T-helper 1 cell treated with Interleukin-12 subunit alpha and Interleukin-12 subunit beta and Interleukin-4 antibody, amounts not matched to agents 30 μg/mL and 1 μg/mL, for 36 hours (primary cell): ENCODE data around the gene KLHL40.
"Not testable (repeated sequence)": the region's sequence is repeated elsewhere in the genome, so short reads cannot be mapped to it uniquely, and the experiment has no call there.

Experiments used
- H3K27ac Mint-ChIP-seq: one replicate; pipeline ENCODE4 v1.8.0; 2021; ENCODE audit warnings: mild to moderate bottlenecking, mixed read lengths
- H3K27me3 Mint-ChIP-seq: one replicate; pipeline ENCODE4 v1.8.0; 2021; ENCODE audit warnings: low read depth, mixed read lengths
- H3K36me3 Mint-ChIP-seq: one replicate; pipeline ENCODE4 v1.8.0; 2021; ENCODE audit warnings: low read depth, mixed read lengths
- H3K4me1 Mint-ChIP-seq: one replicate; pipeline ENCODE4 v1.8.0; 2021; ENCODE audit warnings: low read depth, mixed read lengths
- H3K4me3 Mint-ChIP-seq: one replicate; pipeline ENCODE4 v1.8.0; 2021; ENCODE audit warnings: mild to moderate bottlenecking, moderate library complexity, mixed read lengths
- H3K9me3 Mint-ChIP-seq: one replicate; pipeline ENCODE4 v1.8.0; 2021; ENCODE audit warnings: mixed read lengths

The KLHL40 gene

DNA sequence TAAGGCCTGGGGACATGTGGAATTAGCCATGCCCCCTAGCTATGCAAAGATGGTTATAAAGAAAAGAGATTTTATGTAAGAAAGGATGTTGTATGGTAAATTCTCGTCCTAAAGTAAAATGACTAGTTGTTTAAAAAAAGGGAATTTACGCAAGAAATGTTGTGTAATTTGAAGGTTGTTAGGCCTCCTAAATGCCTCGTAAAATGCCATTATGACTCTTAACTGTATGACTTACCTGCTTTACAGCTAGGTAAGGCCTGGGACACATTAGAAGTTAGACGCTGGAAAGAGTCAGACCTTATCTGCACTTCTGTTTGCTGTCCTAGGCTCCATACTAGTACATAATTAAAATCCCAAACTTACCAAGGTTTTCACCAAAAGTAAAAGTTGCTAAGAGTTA is 34.8 kb downstream of the KLHL40 start:
- peaks cover 10% of the 10 kb centered on the region for H3K27me3 Mint-ChIP-seq
- H3K4me1 Mint-ChIP-seq: no peaks in the 10 kb centered on the region
- no peak overlapping the region for H3K27ac Mint-ChIP-seq
- H3K4me3 Mint-ChIP-seq: no peak overlapping the region
- no peaks in the 10 kb centered on the region for H3K36me3 Mint-ChIP-seq
- no peaks in the 10 kb centered on the region for H3K9me3 Mint-ChIP-seq

DNA sequence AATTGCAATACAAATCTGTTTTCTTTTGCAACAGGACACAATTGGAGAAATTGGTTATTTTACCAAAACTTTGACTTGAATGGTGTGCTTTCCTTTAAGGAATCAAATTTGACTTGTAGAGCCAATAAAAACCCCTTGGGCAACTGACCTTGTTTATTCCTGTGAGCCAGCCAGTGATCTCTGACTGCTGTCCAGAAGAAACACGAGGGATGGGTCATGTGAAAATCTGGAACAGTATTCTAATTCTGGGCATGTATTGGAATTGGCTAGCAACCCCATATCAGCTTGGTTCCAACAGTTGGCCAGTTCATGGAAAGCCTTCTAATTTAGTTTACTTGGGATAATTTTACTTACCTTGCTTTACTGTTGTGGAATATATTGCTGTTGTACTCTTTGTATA is 36.4 kb downstream of the KLHL40 start:
- Mint-ChIP-seq H3K4me1 (no peaks in the 10 kb centered on the region), H3K36me3 (no peaks in the 10 kb centered on the region), H3K27ac (no peak overlapping the region), H3K4me3 (no peak overlapping the region), H3K27me3 (peaks cover 15% of the 10 kb centered on the region), H3K9me3 (no peaks in the 10 kb centered on the region)

GRCh38 chr3:42722442-42722841 is 37.1 kb downstream of the KLHL40 start:
- H3K4me3 Mint-ChIP-seq, H3K36me3 Mint-ChIP-seq, H3K9me3 Mint-ChIP-seq, H3K4me1 Mint-ChIP-seq, H3K27ac Mint-ChIP-seq: not testable (repeated sequence)
- peaks cover 17% of the 10 kb centered on the region for H3K27me3 Mint-ChIP-seq

DNA sequence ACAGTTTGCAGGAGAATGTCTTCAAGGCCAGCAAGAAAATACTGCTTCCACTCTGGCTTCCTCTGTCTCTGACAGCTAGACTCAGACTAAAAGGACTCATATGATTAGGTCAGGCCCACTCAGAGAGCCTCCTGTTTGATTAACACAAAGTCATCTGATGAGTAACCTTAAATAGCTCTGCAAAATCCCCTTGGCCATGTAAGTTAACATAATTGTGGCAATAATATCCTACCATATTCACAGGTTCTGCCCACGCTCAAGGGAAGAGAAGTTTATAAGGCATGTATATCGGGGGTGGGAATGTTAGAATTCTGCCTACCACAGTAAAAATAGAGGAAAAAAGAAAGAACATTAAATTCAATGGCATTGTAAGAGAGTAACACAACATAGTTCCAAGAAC is 37.9 kb downstream of the KLHL40 start:
- Mint-ChIP-seq H3K36me3 (no peaks in the 10 kb centered on the region), H3K4me3 (no peak overlapping the region), H3K4me1 (no peaks in the 10 kb centered on the region), H3K27me3 (peaks cover 19% of the 10 kb centered on the region), H3K27ac (no peak overlapping the region), H3K9me3 (no peaks in the 10 kb centered on the region)

DNA sequence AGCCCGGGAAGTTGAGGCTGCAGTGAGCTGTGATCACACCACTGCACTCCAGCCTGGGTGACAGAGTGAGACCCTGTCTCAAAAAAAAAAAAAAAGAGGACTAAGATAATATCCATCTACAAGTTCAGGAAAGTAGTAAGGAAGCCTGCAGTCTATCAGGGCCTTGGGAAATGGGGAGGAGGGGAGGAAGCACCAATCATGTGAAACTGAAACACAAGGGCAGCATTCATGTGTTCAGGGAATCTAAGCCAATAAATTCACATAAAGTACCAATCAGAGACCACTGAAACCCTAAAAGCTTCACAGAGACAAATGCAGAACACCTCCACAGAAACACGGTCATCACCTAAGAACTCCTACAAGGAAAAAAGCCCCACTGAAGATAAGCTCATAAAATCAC is 40.1 kb downstream of the KLHL40 start:
- Mint-ChIP-seq H3K9me3 (no peaks in the 10 kb centered on the region), H3K4me3 (no peak overlapping the region), H3K36me3 (no peaks in the 10 kb centered on the region), H3K27ac (no peak overlapping the region), H3K27me3 (peaks cover 19% of the 10 kb centered on the region), H3K4me1 (no peaks in the 10 kb centered on the region)

DNA sequence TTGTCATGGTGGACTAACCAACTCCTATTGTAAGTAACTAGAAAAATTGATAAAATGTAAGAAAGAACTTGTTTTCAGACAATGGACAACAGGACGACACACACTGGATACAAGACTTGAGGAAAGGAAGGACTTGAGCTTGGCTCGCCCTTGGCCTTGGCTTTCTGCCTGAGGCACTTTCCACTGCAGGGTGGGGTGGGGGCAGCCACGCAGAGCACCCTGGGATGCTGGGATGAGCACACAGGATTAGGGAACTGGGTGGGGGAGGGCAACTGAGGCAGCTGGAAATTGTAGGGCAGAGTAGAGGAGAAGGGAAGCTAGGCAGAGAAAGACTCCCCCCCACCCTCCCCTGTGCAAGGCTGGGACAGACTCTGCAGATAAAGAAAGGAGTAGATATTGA is 42.7 kb downstream of the KLHL40 start:
- no peak overlapping the region for H3K27ac Mint-ChIP-seq
- H3K27me3 Mint-ChIP-seq: peaks cover 17% of the 10 kb centered on the region
- no peak overlapping the region for H3K4me3 Mint-ChIP-seq
- no peaks in the 10 kb centered on the region for H3K9me3 Mint-ChIP-seq
- H3K36me3 Mint-ChIP-seq: no peaks in the 10 kb centered on the region
- no peaks in the 10 kb centered on the region for H3K4me1 Mint-ChIP-seq

DNA sequence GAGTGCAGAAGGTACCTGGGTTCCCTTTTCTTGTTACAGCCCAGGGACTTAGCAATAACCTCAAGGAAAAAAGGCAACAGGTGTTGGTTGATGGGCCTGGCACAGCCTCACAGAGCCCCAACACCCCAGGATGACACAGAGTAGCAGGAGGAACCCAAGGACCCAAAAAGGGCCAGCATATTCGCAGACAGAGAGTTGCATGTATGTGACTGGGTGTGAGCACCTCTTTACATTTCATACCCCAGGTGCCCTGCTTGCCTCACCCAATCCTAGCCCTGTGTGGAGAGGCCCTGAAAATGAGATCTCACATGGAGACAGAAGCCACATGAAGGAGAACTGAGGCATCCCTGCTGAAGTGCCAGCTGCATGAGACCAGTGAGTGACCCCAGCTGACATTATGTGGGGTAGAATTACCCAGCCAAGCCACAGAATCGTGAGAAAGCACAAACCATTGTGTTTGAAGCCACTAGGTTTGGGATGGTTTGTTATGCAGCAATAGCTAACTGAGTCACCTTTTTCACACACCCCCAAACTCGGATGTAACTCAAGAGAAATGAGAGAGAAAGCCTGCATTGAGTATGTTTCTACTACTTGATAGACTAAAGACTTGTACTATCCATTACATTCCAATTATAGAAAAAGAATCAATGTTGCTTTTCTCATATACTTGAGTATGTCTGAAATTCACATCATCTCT is 43.5 kb downstream of the KLHL40 start:
- H3K36me3 Mint-ChIP-seq: no peaks in the 10 kb centered on the region
- H3K9me3 Mint-ChIP-seq: no peaks in the 10 kb centered on the region
- H3K4me3 Mint-ChIP-seq: no peak overlapping the region
- peaks cover 15% of the 10 kb centered on the region for H3K27me3 Mint-ChIP-seq
- H3K27ac Mint-ChIP-seq: no peak overlapping the region
- H3K4me1 Mint-ChIP-seq: no peaks in the 10 kb centered on the region

DNA sequence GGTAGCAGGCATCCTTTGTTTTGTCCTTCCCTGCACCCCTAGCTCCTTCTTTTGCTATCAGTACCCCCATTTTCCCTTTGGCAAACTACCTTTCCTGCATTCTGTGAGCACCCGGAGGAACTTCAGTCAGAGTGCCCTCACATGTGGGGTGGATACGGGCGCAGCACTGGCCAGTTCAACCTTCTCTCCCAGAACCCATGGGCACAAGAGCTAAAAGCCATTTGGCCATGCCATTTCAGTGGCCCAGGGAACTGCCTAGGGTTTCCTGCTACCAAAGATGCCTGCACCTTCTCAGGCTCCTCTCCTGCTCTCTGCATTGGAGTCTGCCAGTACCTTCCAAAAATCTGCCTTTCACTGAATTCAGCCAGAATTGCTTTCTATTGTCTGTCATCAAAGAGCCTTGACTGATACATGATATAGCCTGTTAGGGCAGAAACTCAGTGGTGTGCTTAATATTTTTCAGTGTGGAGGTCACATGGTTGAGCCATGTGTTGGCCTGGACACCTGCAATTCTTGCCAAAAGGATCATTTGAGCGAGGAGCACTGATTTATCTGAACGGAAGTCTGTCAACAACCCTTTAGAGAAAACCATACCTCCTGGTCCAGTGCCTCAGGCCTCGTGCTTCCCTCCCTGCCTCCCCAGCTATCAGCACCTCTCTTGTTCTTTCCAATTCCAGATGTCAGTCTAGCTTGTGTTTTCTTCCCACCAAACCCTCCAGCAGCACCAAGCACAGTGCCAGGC is 44.2 kb downstream of the KLHL40 start:
- no peaks in the 10 kb centered on the region for H3K36me3 Mint-ChIP-seq

DNA sequence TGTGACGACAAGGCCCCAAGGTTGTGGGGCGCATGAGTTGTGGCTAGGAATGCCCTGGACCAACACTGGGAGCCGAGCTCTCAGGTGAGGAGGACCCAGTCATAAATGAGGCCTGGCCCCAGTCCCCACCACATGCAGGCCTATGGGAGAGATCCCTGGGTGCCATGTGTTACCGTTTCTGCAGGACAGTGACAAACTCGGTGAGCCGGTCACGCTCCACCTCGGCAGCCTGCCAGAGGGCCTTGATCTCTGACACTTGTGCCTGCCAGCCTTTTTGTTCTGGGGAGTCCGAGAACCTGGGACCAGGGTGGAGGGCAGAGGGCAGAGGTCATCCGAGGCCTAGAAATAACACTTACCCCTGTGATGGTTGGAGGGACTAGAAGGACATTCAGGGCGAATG is 45.0 kb downstream of the KLHL40 start:
- H3K27ac Mint-ChIP-seq: no peak overlapping the region

More for the DNA sequence above, 44.2 kb downstream of the KLHL40 start:
- Mint-ChIP-seq H3K4me1 (no peaks in the 10 kb centered on the region), H3K27me3 (peaks cover 10% of the 10 kb centered on the region), H3K27ac (no peak overlapping the region), H3K9me3 (no peaks in the 10 kb centered on the region), H3K4me3 (no peak overlapping the region)

DNA sequence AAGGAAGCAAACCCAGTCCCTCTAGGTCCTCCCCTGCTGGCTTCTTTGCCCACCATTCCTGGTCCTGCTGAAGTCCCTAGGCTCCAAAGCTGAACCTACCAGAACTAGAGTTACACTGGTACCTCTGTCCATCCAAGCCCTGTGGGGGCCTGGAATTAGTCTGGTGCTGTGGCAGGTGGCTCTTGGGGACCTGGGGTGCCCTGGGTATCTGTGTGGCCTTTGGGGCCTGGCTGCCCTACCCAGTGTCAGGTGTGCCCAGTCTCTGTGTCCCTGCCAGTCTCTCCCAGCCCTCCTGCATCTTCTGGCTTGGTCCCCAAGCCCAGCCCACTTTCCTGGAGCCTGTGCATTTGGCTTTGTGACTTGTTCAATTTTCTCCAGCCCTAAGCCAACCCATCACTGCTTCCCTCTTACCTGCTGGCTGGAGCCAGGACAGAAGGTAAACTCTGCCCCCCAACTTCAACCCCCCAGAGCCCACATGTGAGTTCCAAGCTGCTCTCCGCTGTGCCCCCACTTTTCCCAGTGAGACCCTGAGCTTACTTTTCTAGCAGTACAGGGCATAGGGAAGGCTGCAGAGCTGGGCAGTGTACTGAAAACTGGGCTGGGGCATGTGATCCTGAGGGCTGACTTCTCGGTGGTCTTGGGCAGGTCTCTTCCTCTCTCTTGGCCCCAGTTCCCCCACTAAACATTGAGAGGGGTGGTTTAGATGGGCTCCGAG is 45.5 kb downstream of the KLHL40 start:
- no peaks in the 10 kb centered on the region for H3K9me3 Mint-ChIP-seq

More for the DNA sequence above, 45.0 kb downstream of the KLHL40 start:
- H3K27me3 Mint-ChIP-seq: peaks cover 10% of the 10 kb centered on the region
- H3K4me1 Mint-ChIP-seq: no peaks in the 10 kb centered on the region
- H3K36me3 Mint-ChIP-seq: no peaks in the 10 kb centered on the region
- no peaks in the 10 kb centered on the region for H3K9me3 Mint-ChIP-seq
- H3K4me3 Mint-ChIP-seq: no peak overlapping the region

DNA sequence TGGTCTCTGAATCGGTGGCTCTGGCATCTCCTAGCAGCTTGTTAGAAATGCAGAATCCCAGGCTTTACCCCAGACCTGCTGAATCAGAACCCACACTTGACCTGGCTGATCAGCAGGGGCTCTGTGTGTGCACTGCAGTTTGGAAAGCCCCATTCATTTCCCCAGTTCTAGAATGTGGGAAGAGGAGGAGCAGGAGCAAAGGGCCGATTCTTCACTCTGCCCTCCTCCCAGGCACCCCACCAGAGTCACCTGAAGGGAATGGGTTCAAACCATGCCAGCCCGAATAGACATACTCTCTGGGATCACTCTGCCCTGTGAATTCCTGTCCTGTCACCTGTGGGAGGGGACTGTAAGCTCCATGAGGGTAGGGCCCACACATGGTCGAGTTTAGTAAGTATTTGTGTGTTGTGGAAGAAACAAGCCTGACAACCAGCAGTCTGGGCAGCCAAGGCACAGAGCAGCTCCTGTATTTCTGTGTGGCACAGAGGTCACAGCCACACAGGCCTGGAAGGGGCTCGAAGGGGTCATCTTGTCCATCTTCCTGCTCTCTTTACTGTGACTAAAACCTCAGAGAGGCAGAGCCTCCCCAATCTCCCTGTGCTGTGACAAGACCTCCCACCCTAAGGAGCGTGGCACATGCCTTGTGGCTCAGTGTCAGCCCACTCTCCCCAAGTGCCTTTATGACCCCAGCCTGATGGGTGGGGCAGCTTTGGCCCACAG is 46.3 kb downstream of the KLHL40 start:
- Mint-ChIP-seq H3K27me3 (peaks cover 4% of the 10 kb centered on the region), H3K27ac (no peak overlapping the region), H3K36me3 (no peaks in the 10 kb centered on the region), H3K4me3 (no peak overlapping the region), H3K4me1 (no peaks in the 10 kb centered on the region), H3K9me3 (no peaks in the 10 kb centered on the region)

More for the DNA sequence above, 45.5 kb downstream of the KLHL40 start:
- no peaks in the 10 kb centered on the region for H3K36me3 Mint-ChIP-seq
- no peak overlapping the region for H3K27ac Mint-ChIP-seq
- peaks cover 5% of the 10 kb centered on the region for H3K27me3 Mint-ChIP-seq
- no peaks in the 10 kb centered on the region for H3K4me1 Mint-ChIP-seq
- no peak overlapping the region for H3K4me3 Mint-ChIP-seq

DNA sequence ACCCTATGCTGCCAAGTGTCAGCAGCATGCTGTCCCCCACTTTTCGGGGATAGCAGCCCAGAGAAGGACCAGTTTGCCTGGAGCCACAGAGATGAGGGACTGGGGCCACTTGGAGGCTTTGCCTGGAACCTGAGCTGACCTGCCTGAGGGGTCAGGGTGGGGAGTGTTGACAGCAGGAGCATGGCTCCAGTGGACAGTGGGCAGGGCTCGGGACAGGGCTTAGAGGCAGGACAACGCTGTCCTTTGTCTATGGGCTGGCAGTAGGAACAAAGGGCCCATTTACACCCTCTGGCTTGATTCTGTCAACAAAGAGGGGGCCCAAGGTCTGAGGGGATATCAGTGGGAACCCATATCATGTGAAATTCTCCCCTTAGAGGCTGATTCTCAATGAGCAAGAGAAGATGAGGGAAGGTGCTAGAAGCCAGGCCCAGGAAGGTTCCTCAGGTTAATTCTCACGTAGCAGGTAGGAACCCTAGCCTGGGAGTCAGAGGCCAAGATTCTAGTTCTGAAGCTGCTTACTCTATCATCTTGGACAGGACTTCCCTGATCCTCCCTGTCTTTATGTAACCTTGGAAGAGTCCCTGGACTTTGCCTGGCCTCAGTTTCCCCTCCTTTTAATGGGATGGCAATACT is 47.0 kb downstream of the KLHL40 start:
- Mint-ChIP-seq H3K4me1 (no peaks in the 10 kb centered on the region), H3K9me3 (no peaks in the 10 kb centered on the region), H3K36me3 (no peaks in the 10 kb centered on the region), H3K27me3 (peaks cover 4% of the 10 kb centered on the region), H3K4me3 (no peak overlapping the region), H3K27ac (no peak overlapping the region)

- H3K9me3 Mint-ChIP-seq: no peaks in the 10 kb centered on the region
- no peak overlapping the region for H3K4me3 Mint-ChIP-seq
- H3K27me3 Mint-ChIP-seq: no peaks in the 10 kb centered on the region
- H3K4me1 Mint-ChIP-seq: no peaks in the 10 kb centered on the region
- H3K27ac Mint-ChIP-seq: no peak overlapping the region
- H3K36me3 Mint-ChIP-seq: no peaks in the 10 kb centered on the region
Observed at GRCh38 chr3:42732829-42733459, 47.6 kb downstream of the KLHL40 start.
